ENCODE data around the gene CCP110.

- TF ChIP-seq CTCF (IDR thresholded peaks at IDR 0.05; ENCODE audit: borderline replicate concordance, extremely low read depth, low read length, poor library complexity, severe bottlenecking) (no peak), EZH2 (IDR thresholded peaks at IDR 0.05; ENCODE audit: borderline replicate concordance, low read depth, low read length, severe bottlenecking) (no peak)
Observed at GRCh38 chr16:19522760-19523159, 982 bp upstream of the CCP110 start.

All from DND-41 (cell line).